ENCODE results near the gene CARNS1. TPM values are rescaled to one million over a fixed set of nuclear protein-coding genes. Genes with fewer than 3 reads are reported as not detected.
A peak's percentile ranks its signal among the peaks of the same experiment; 100 is the strongest.

Gene CARNS1
- total and polyA plus RNA-seq, 9 of the 15 experiments (the other 6 are each of a cell fraction or from before 2014, with no cell fraction given): 0.01 to 0.18 (median 0.06) TPM; not detected in 3

DNA sequence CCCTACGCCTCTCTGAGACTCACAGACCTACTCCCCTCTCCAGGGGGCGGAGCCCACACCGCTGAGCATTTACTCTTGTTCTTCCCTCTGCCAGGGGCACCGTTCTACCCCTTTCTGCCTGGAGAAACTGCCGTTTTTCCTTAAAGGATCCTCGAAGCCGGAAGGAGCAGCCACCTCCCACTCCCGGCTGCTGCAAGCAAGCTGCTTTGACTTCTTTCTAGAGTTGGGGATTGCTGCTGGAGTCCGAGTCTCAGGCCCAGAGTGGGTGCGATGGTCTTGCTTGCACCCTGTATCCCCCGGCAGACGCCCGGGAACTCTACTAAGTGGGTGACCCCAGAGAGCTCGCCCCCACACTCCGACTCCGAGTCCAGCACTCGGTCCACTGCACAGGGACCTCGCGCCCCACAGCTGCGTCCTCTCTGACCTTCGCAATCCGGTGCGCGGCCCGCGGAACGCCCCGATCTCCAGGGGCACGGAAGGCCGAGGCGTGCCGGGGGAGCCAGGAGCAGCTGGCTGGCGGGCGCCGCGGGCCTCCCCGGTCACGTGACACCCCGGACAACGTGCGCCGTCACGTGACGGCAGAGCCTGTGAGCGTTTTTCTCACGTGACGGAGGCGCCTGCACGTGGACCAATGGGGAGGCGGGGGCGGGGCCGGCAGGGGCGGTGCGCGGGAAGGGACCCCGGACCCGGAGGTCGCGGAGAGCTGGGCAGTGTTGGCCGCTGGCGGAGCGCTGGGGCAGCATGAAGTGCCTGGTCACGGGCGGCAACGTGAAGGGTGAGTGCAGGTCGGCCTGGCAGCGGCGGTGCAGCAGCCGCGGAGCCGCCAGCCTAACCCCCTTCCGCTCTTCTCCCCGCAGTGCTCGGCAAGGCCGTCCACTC, 23.9 kb upstream of the CARNS1 start, which contains the start of gene RAD9A (continued):
- no peak for TF ChIP-seq BRCA1 (IDR thresholded peaks at IDR 0.05)
- no peak for TF ChIP-seq BRCA1 (CRISPR knock-in tag; IDR thresholded peaks at IDR 0.05)
- TF ChIP-seq ZNF224 (CRISPR knock-in tag; IDR thresholded peaks at IDR 0.05): peak; percentile 55; the same call in 1 of the 2 replicates
- TF ChIP-seq TGIF2 (CRISPR knock-in tag; IDR thresholded peaks at IDR 0.05): 0 out of 2 replicates have a peak, but pooled peaks have one; percentile 54
- TF ChIP-seq PTBP1 (IDR thresholded peaks at IDR 0.05; ENCODE audit: low read depth, low read length): no peak
- no peak for TF ChIP-seq PURB (CRISPR knock-in tag; IDR thresholded peaks at IDR 0.05; ENCODE audit: low read depth)
- no peak for TF ChIP-seq MCM3 (IDR thresholded peaks at IDR 0.05)
- TF ChIP-seq ZNF124 (CRISPR knock-in tag; IDR thresholded peaks at IDR 0.05): 0 out of 2 replicates have a peak, but pooled peaks have one; percentile 22
- TF ChIP-seq KAT8 (IDR thresholded peaks at IDR 0.05; ENCODE audit: low read depth): no peak
- no peak for TF ChIP-seq HMG20B (CRISPR knock-in tag; IDR thresholded peaks at IDR 0.05)
- no peak for TF ChIP-seq ARHGAP35 (IDR thresholded peaks at IDR 0.05; ENCODE audit: partially characterized antibody)
- TF ChIP-seq YY1 (IDR thresholded peaks at IDR 0.05; ENCODE audit: borderline replicate concordance in 1 of 3, control insufficient read depth in 1 of 3, extremely low read depth in 1 of 3, insufficient read depth in 3 of 3, insufficient read length in 1 of 3, insufficient replicate concordance in 2 of 3, low read depth in 1 of 3, low read length in 2 of 3): peak in 2 of 3 experiments; percentile 12 to 54
- TF ChIP-seq CREBBP (IDR thresholded peaks at IDR 0.05; ENCODE audit: low read depth, low read length): no peak
- no peak for TF ChIP-seq CEBPB (tag; IDR thresholded peaks at IDR 0.05)
- peak; percentile 12; the same call in 1 of the 2 replicates for TF ChIP-seq MYNN (IDR thresholded peaks at IDR 0.05)
- TF ChIP-seq MYNN (CRISPR knock-in tag; IDR thresholded peaks at IDR 0.05): no peak
- TF ChIP-seq ZNF311 (CRISPR knock-in tag; IDR thresholded peaks at IDR 0.05): no peak
- TF ChIP-seq POLR3A (IDR thresholded peaks at IDR 0.05; ENCODE audit: borderline replicate concordance, extremely low read depth, insufficient read depth, insufficient read length): no peak
- TF ChIP-seq, protein P1, sequence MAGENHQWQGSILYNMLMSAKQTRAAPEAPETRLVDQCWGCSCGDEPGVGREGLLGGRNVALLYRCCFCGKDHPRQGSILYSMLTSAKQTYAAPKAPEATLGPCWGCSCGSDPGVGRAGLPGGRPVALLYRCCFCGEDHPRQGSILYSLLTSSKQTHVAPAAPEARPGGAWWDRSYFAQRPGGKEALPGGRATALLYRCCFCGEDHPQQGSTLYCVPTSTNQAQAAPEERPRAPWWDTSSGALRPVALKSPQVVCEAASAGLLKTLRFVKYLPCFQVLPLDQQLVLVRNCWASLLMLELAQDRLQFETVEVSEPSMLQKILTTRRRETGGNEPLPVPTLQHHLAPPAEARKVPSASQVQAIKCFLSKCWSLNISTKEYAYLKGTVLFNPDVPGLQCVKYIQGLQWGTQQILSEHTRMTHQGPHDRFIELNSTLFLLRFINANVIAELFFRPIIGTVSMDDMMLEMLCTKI (IDR thresholded peaks at IDR 0.05; ENCODE audit: partially characterized antibody): no peak
- no peak for TF ChIP-seq U2AF2 (optimal IDR thresholded peaks at IDR 0.05; ENCODE audit: low read depth, low read length)
- no peak for TF ChIP-seq ZNF79 (CRISPR knock-in tag; IDR thresholded peaks at IDR 0.05; ENCODE audit: low read depth)
- peak; percentile 73 for TF ChIP-seq POLR2A (conservative IDR thresholded peaks at IDR 0.05)
- TF ChIP-seq ZNF766 (CRISPR knock-in tag; conservative IDR thresholded peaks at IDR 0.05): 0 out of 2 replicates have a peak, but pooled peaks have one; percentile 18
- TF ChIP-seq SAP30 (IDR thresholded peaks at IDR 0.05; ENCODE audit: borderline replicate concordance, insufficient read depth, low read depth, low read length, poor library complexity, severe bottlenecking): peak; percentile 91
- TF ChIP-seq, protein P2, sequence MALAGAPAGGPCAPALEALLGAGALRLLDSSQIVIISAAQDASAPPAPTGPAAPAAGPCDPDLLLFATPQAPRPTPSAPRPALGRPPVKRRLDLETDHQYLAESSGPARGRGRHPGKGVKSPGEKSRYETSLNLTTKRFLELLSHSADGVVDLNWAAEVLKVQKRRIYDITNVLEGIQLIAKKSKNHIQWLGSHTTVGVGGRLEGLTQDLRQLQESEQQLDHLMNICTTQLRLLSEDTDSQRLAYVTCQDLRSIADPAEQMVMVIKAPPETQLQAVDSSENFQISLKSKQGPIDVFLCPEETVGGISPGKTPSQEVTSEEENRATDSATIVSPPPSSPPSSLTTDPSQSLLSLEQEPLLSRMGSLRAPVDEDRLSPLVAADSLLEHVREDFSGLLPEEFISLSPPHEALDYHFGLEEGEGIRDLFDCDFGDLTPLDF (CRISPR knock-in tag; IDR thresholded peaks at IDR 0.05): peak; percentile 91
- TF ChIP-seq ZNF197 (CRISPR knock-in tag; IDR thresholded peaks at IDR 0.05; ENCODE audit: low read depth): no peak
- TF ChIP-seq CBFB (CRISPR knock-in tag; IDR thresholded peaks at IDR 0.05): 0 out of 2 replicates have a peak, but pooled peaks have one; percentile 18

Data from K562 (cell line).